Left lobe of liver (tissue), 2 donors: Measurements from ENCODE around the gene NAP1L5. TPM values are rescaled to one million over a fixed set of nuclear protein-coding genes. Genes with fewer than 3 reads are reported as not detected.

ENCODE experiments used
- ATAC-seq: fragments of 200-7000 bp; cut with Tn5 transposase; one replicate; pipeline ENCODE4 v1.9.1; 2020; ENCODE audit warnings: mild to moderate bottlenecking, moderate library complexity
- DNase-seq: peaks from one replicate; pipeline ENCODE4 v3.0.0-alpha.2; 2020; ENCODE audit warnings: low spot score
- total RNA-seq: library from RNA; stranded (reverse); gene quantifications from one replicate; pipeline ENCODE4 v1.2.1, GENCODE V29; 2021
- donor health status: DM: no; HTN: no; CAD: no; lungs with moderate emphysema.
- donor health status: DM: no; HTN: yes; CAD: no.

Gene NAP1L5
- total RNA-seq, 1 donor from 2014 or later: 1.2 TPM

DNA sequence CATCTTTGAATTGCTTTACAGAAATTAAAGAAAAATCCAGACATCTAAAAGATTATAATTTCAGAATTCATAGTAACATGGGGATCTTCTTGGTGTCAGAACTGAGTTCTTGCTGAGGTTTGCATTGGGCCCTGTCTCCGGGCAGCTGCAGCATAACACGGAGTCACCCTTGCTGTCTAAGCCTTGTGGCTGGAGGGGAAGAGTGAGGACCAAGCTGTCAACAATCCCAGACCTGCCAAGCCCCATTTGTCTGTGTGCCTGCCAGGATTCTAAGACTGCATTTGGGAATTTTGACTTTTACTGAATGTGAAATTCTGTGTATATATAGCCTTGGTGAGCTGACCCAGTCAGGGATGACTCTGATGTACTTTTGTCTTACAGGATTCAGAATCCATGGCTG is 25.2 kb upstream of the NAP1L5 start:
- ATAC-seq (no peak), DNase-seq (no peak)

DNA sequence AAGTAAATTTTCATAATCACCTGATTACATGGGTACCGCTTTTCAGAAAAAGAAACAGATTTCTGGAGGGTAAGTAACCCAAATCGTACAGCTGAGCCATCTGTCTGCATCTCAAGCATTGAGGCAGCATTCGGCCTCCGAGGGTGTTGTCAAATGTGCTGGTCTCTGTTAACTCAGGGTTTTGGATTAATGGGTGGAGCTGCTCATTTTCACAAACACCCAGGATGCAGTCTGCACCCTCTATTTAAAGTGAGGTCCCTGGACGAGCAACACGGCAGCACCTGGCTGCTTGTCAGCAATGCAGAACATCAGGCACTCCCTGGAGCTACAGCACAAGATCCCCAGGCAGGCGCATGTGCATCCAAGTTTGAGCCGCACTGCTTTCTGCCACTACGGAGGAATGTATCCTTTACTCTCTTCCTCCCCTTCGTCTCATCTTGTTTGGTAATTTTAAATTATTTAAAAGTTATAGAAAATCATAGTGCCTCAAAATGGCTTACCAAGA is 24.7 kb upstream of the NAP1L5 start:
- ATAC-seq (no peak), DNase-seq (no peak)

DNA sequence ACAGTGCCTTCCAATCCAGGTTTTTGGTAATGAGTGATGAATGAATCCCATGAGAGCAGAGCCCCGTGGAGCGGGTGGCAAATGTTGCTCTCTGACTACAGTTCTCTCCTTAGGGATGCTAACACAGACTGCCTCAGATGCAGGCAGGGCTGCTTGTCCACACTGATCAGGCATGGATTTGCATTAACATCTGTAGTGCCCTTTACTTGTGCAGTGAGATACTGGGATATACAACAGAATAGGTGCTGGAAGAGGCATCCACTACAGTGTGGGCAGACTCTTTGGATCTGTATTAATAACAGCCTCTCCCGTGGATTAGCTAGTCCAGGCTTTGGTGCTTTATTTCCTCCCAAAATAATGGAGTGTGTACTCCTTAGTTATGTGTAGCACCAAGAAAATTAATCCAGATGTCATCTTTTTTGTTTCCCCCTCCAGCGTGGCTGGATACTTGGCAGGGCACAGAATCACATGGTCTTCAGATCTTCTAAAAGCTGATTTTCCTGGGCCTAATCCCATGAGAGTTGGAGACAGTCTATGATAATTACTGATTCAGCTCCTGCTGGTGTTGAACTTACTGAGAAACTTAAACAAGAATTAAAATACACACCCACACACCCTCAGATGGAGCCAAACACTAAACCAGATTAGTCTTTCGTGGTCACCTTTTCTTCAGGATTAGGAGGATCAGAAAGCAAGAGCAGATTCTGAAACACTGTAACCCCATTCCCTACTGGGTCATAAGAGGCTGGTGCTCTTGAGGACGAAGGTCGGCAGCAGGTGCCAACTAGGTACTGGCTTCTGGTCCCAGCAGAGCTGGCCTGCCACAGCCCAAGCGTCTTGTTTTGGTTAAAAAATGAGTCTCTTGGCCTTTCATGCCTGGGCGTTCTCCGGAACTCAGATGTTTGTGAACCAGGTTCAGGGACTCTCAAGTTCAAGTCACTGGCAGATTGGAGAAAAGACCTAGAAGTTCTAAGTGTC is 23.1 kb upstream of the NAP1L5 start:
- DNase-seq: peak; percentile 65
- peak; percentile 86 for ATAC-seq

DNA sequence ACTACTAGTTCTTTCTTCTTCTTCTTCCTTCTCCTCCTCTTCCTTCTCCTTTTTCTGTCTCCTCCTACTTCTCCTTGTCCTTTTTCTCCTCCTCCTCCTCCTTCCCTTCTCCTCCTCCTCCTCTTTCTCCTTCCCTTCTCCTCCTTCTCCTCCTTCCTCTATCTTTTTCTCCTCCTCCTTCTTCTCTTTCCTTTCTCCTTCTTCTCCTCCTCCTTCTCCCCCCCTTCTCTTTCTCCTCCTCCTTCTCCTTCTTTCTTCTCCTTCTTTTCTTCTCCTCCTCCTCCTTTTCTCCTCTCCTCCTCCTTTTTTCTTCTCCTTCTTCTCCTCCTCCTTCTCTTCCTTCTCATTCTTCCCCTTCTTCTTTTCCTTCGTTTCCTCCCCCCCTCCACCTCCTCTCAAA is 21.8 kb upstream of the NAP1L5 start:
- ATAC-seq (no peak), DNase-seq (no peak)

DNA sequence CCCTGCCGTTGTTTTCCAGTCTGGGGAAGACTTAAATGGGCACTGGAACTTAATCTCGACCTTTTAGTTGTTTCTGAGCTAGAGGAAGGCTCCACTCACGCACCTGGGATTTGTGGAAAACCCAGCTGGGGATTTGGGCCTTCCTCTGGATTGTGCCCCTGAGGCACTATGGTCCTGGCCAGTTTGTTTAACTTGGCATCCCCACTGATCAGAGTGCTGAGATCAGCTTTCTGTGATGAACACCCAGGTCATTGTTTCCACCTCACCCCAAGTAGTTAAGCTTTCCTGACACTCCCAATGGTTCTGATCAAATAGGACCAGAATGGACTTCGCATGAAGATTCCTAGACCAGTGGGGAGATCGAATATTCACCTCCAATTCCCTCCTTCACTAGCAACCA is 20.5 kb upstream of the NAP1L5 start:
- no peak for DNase-seq
- ATAC-seq: peak; percentile 76

DNA sequence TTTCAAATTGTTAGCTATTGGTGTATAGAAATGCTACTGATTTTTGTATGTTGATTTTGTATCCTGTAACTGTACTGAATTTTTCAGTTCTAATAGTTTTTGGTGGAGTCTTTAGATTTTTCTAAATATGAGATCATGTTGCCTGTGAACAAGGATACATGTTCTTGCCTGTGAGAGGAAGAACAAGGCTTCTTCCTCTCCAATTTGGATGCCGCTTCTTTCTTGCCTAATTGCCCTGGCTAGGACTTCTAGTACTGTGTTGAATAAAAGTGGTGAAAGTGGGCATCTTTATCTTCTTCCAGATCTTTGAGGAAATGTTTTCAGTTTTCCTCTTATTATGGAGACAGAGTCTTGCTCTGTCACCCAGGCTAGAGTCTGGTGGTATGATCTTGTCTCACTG is 16.2 kb upstream of the NAP1L5 start:
- ATAC-seq (no peak), DNase-seq (no peak)

DNA sequence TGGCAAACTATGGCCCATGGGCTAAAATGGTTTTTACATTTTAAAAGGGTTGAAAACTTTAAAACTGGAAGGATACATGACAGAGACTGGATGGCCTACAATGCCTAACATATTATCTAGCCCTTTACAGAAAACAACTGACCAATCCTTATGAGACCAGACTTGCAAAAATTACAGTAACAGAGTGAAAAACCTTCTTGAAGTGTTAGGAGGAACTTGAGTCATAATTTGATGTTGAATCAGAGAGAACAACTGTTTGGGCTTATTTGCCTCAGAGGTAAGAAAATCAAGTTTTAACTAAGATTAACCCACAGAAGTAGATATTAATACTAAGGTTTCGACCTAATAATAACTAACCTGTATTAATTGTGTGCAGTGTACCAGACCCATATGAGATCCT is 12.4 kb upstream of the NAP1L5 start:
- DNase-seq (no peak), ATAC-seq (no peak)

DNA sequence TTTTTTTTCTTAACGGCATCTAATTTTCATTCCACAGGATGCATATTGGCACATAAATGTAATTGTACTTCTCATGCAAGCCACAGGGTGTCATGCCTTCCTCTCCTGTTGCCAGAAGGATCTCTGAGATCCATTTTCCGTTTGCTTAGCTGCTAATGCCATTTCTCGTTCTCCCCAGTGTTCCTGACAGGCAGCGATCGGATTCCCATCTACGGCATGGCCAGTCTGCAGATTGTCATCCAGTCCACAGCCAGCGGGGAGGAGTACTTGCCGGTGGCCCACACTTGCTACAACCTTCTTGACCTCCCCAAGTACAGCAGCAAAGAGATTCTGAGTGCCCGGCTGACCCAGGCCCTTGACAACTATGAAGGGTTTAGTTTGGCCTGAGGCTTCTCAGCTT is 8.9 kb upstream of the NAP1L5 start:
- DNase-seq: no peak
- peak; percentile 99 for ATAC-seq

DNA sequence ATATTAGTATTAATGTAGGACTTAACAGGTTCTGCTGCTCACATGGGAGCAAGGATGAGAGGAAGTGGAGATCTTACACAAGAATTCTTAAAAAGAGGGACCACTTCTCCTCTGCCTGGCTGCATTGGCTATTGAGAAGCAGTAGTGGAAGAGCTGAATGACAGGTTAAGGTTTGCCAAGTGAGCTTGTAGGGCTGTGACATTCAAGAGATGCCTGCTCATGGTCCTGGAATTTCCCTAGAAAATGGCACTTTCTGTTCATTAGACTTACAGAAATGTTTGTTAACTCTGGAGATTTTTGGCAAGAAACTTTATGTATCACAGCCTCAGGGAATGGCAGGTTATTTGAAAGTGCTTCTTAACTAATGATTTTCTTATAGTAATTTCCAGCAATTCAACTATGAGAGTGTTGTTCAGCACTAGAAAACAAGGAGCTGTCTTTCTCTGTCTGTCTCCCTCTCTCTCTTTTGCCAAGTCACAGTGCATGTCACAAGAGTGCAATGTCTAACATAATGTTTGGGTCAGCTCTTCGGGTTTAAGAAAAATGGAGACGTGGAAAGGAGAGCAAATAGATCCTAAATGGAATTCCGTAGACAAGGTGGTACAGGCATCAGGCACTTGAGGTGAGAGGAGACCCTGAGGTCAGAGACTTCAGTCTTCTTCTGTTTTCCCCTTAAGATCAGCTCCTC is 8.3 kb upstream of the NAP1L5 start:
- ATAC-seq (peak; percentile 74), DNase-seq (no peak)

DNA sequence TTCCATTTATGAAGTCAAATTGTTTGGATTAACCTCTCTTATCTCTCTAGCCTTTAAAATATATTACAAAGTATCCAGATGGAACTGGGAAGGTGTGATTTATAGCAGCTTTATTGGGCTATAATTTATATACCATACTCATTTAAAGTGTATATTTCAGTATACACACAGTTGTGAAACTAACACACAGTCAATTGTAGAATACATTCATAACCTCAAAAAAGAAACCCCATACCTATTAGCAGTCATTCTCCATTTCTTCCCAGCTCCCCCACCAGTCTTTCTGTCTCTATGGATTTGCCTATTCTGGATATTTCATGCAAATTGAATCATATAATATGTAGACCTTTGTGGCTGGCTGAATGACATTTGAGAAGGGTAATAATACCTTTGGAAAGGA is 7.6 kb upstream of the NAP1L5 start:
- ATAC-seq: no peak
- DNase-seq: no peak

DNA sequence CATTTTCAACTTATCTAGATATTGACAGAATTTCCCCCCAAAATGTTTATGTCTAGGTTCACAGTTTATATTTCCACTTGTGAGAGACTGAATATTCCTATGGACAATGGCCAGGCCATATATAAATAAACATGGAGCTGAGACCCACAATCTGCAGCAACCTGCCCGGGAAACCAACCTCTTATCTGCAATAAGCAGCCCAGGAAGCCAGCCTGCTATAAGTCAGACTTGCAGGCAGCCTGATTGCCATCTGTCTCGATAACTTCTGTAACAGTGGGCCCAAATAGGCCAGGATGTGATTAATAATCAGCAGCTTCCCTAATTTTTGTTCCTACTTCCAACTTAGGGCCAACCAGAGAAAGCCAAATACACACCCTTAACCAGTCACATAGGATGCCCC is 5.2 kb upstream of the NAP1L5 start:
- DNase-seq: no peak
- ATAC-seq: no peak

DNA sequence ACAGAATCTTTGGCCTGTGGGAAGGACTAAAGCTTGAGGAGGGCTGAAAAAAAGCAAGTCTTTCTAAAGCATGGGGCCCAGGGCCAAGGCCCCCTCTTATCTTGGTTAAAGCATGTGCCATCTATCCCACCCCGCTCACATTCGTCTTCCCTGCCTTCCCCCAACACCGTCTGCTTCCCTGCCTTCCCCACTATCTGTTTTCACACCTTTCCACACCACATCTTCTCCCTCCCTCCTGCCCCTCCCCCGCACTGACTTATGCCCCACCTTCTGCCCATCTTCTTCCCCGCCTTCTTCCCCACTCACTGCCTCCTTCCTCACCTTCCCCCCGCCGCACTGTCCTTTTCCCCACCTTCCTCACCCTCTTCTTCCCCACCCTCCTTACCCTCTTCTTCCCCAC is 890 bp upstream of the NAP1L5 start:
- ATAC-seq: no peak
- no peak for DNase-seq

DNA sequence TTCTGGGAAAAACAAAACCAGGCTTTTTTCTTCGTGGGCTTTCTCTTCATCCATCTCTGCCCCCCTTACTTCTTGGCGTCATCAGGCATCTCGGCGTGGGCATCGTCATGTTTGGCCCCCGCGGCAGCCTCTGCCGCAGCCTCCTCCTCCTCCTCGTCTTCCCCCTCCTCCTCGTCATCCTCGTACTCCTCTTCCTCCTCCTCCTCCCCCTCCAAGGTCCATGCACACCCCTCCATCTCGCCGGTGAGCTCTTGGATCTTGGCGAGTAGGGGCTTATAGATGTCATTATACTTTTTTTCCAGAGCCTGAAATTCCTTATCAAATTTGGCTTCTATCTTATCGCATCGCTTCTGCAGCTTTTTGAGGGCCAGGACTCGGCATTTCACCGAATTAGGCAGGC is 488 bp downstream of the NAP1L5 start:
- peak; percentile 37 for ATAC-seq

DNA sequence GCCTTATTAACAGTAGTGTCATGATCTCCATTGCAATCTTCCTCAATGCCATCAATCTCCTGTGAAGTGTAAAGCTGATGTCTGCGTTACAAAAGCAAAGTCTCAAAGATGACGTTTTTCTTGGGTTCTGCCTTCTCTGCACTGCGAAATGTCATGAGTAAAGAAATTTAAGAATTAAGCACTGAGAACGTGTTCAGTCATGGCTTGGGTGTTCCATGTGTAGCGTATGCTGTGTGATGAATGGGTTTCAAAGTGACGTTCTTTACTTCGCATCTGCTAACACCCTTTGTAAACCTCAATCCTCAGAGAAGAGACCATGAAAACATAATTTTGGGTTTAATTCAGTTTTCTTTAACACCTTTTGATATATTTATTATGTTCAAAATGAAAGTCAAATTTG is 999 bp downstream of the NAP1L5 start:
- ATAC-seq (no peak), DNase-seq (no peak)

More for the DNA sequence above, 488 bp downstream of the NAP1L5 start:
- no peak for DNase-seq

DNA sequence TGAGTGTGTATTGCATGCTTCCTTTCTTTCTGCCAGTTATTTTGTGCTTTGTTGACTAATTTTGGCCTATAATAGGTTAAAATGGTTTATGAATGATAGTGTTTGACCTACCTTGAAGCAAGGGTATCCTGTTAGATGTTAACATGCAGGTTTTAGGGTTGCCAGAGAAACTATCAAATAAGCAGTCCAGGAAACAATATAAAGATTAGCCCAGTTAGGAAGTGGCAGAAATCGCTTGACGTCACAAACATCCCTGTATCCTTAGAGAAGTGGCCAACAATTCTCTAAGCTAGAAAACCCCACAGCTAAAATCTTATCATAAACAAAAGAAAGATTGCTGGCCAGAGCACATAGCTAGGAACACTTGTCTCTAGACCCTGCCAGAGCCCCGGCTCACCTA is 3.8 kb downstream of the NAP1L5 start:
- ATAC-seq (no peak), DNase-seq (no peak)

DNA sequence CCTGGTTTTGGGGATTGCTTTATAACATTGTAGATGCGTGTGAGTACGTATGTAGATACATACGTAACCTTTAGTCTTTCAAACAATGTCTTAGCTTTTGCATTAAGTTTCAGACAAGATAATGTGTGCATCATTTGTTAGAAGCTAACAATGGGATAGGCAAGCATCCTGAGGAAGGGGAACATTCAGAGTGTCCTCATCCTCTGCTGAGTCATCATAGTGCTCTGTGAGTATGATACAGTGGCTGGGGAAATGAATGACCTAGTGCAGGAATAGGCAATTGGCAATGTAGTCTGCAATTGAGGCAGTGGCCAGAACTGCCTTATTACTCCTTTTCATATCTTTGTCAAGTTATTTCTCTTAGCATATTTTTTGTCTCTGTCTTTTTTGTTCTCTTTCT is 7.3 kb downstream of the NAP1L5 start:
- ATAC-seq (no peak), DNase-seq (no peak)

DNA sequence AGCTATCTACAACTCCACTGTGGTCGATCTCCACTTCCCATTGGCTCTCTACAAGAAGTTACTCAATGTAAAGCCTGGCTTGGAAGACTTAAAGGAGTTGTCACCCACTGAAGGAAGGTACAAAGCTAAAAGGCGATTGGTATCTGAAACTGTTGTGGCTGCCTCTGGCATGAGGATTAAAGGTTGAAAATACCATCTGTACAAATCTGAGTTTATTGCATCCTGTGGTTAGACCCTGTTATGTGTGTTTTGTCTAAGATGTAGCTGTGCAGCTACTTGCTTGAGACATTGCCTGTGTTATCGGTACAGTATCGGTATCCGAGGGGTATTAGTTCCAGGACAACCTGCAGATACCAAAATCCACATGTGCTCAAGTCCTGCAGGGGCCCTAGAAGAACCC is 16.4 kb downstream of the NAP1L5 start:
- ATAC-seq (no peak), DNase-seq (no peak)

DNA sequence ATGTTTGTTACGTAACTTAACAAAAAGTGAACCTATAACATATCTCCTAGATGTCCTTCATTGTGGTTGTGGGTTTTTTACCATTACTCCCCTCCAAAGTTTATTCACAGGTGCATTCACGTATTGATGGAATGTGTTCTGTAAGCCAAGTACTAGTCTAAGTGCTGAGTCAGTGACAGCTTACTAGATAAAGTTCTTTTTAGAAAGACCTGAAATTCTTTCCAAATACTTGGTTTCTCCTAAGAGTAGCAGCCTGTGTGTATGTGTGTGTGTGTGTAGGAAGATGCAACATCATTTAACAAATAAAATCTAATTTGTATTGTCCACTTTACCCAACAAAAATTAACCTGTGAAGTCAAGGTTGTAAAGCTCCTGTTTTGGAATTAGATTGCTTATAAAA is 22.1 kb downstream of the NAP1L5 start:
- ATAC-seq: no peak
- DNase-seq: no peak

DNA sequence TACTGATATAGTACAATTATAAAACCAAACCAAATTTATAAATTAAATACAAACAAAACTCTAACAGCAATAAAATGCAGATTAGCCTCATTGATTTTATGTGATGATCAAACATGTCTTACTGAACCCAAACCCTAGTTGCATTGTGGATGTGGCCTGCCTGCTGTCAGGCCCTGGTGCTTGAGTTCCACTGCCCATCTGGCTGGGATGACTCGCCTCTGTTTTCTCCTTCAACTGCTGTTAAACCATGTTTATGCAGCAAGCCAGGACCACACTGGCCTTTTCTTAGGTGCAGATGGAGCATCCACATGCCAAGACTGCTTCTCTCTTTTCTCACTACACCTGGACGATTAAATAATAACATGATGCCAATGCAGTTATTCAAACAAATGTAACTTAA is 22.6 kb downstream of the NAP1L5 start:
- no peak for ATAC-seq

DNA sequence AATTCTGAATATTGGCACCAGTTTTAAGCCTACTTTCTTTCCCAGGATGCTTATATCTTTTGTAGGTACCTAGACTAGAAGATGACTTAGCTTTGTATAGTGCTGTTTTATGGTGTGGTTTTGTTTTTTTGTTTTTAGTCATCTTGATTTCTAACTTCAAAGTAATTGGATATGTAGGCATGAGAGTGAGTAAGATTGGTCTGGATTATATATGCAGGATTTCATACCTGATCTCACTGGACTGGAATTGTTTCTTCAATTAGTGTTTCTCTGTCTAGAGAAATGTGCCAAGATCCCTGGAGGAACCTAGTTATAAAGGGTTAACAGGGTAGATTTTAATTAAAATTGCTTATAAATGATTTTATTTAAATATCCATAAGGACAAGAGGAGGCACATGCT is 23.1 kb downstream of the NAP1L5 start:
- ATAC-seq: no peak
- DNase-seq: no peak

More for the DNA sequence above, 22.6 kb downstream of the NAP1L5 start:
- no peak for DNase-seq

DNA sequence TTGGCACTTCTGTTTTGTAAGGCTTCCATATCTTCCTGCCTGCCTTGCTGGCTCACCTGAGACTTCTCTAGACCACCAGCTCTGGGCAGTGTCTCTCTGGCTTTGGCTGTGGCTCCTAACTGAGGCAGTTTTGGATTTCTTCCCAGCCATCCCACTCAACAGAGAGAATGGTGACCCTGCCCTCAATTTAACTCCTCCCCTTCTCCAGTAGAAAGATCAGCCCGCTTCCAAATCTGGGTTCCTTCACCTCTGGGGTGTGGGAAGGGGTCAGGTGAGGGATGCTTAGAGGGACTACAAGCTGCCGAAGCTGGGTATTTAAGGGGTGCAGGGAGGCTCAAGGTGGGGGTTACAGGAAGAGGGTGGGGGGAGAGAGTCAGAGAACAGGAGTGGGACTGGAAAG is 23.7 kb downstream of the NAP1L5 start:
- ATAC-seq (no peak), DNase-seq (no peak)

DNA sequence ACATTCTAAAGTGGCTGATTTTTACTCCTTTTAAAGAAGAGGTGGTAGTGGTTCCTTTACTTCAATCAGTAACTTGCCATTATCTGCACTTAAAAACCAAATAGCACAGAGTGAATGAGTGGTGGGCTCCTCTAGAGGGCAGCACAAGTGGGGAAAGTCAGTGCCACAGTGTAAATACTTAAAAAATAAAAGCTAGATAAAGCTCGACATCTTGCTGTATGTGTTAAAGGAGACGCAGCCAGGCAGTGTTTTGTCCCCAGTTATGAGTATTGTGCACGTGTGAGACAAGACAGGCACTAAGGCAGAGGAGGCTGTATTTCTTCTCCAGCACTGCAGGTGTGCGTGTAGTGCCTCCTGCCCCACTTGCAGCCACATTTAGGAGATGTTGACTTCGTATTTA is 24.6 kb downstream of the NAP1L5 start:
- peak; percentile 76 for ATAC-seq
- no peak for DNase-seq
